GM21390 (cell line): ENCODE measurements around the gene PLEKHF1.

Experiments
- ATAC-seq: cut with Tn5 transposase; IDR thresholded peaks from one replicate; pipeline ENCODE4 v1.9.1; 2021; ENCODE audit not compliant: unreplicated experiment

Gene PLEKHF1

DNA sequence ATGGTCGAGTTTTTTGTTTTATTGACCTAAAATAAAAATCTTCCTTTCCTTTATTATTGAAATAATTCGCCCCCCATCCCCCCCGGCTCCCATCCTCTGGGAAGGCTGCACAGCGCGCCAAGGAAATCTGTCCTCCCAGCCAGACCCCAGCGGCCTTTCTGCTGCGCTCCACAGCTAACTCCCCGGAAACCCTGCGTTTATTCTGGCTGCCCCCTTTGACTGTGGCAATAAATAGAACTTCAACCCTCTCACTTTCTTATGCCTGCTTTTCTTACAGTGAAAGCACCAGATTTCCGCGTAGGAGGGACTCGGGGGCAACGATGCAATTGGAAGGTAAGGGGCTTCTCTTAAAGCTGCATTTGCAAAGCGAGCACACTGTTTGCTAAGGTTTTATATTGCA lies 59.5 kb downstream of the PLEKHF1 start:
- ATAC-seq = no peak
